Esophagus squamous epithelium (tissue), 5 donors: ENCODE results near the gene NDUFA13. TPM values are rescaled to one million over a fixed set of nuclear protein-coding genes. Genes with fewer than 3 reads are reported as not detected.

ENCODE experiments used
- DNase-seq: peaks from one replicate; lab custom pipeline; 2025; lab: John Stamatoyannopoulos, UW
- H3K27ac ChIP-seq, 4 donors: fragments of 200-600 bp; sonication (generic); one replicate each; pipeline ENCODE4 v1.5.1; 2016 to 2019; ENCODE audit warnings: mild to moderate bottlenecking in 1 of 4
- H3K27me3 ChIP-seq, 4 donors: fragments of 200-600 bp; sonication (generic); 1 replicate in 3 of 4; 2 replicates in 1 of 4; pipeline versions ENCODE4 v1.5.1 to v1.6.0; 2017 to 2021; ENCODE audit warnings: antibody characterized with exemption in 1 of 4
- H3K36me3 ChIP-seq, 3 donors: fragments of 200-600 bp; sonication (generic); one replicate each; pipeline ENCODE4 v1.5.1; 2016 to 2019
- H3K4me1 ChIP-seq, 3 donors: fragments of 200-600 bp; sonication (generic); one replicate each; pipeline ENCODE4 v1.5.1; 2017 to 2019
- H3K4me3 ChIP-seq, 4 donors: fragments of 200-600 bp; sonication (generic); 1 replicate in 3 of 4; 2 replicates in 1 of 4; pipeline ENCODE4 v1.5.1; 2016 to 2019; ENCODE audit warnings: mild to moderate bottlenecking in 2 of 4, moderate library complexity in 1 of 4
- H3K9me3 ChIP-seq, 3 donors: fragments of 200-600 bp; sonication (generic); one replicate each; pipeline ENCODE4 v1.5.1; 2016 to 2019
- CTCF ChIP-seq, 6 experiments: fragments of 450-650 bp in 4 of 6; fragments of 200-600 bp in 2 of 6; sonication (generic) in 2 of 6; IDR thresholded peaks; one replicate each; pipeline ENCODE4 v1.5.1; 2016 to 2019; ENCODE audit warnings: antibody characterized with exemption in 6 of 6, mild to moderate bottlenecking in 4 of 6, moderate library complexity in 4 of 6
- POLR2A ChIP-seq, 4 donors: fragments of 450-650 bp; IDR thresholded peaks; one replicate each; pipeline ENCODE4 v1.6.1; 2017; ENCODE audit warnings: antibody characterized with exemption in 4 of 4, mild to moderate bottlenecking in 4 of 4, moderate library complexity in 3 of 4
- WGBS, 2 donors: methylation state at CpG; one replicate each; pipeline ENCODE4 v1.1.5; 2018; 5-methylcytosine and 5-hydroxymethylcytosine counted together
- intact Hi-C: fragments of 100-400 bp; cut with DNase I; formaldehyde crosslinking; loops from one replicate; pipeline ENCODE4 v1.15.0; 2022
- total RNA-seq, 4 donors: library from RNA; depleted of rRNA; stranded (reverse); fragments of >200 nt; gene quantifications; one replicate each; pipeline ENCODE4 v1.1.0, GENCODE V29; 2016
- donor health status: DM: yes; HTN: yes; CAD: no.

The NDUFA13 gene
- total RNA-seq, 4 donors from 2014 or later: 44.6 to 88.7 (median 56.0) TPM

- TF ChIP-seq POLR2A (IDR thresholded peaks at IDR 0.05) (no peak), CTCF (IDR thresholded peaks at IDR 0.05) (no peak)
- intact Hi-C loops: no loop called here
- Histone ChIP-seq H3K4me1 (peaks cover 6 to 14% (median 6%) of the 10 kb centered on the region in 3 donors), H3K27ac (no peak overlapping the region), H3K27me3 (no peaks in the 10 kb centered on the region), H3K36me3 (peaks cover 12 to 64% (median 36%) of the 10 kb centered on the region in 3 donors), H3K9me3 (no peaks in the 10 kb centered on the region), H3K4me3 (no peak overlapping the region)
- no peak for DNase-seq
- 88 to 90% methylated on average over 9 to 10 of the region's 27 CpGs for WGBS, 2 donors
Measured at GRCh38 chr19:19527674-19528625, 11.9 kb downstream of the NDUFA13 start.

GRCh38 chr19:19528721-19529490, 12.9 kb downstream of the NDUFA13 start, which contains the start of gene YJEFN3:
Gene YJEFN3 (plus strand): TSS chr19:19528911. CDS start chr19:19528933, 22 bp downstream.
- H3K4me3 ChIP-seq: peak within 1 kb of the TSS in 1 of 4 donors; percentile 28
- 76 to 83% methylated on average over 10 to 19 of the region's 50 CpGs for WGBS, 2 donors
- H3K4me1 ChIP-seq: peaks cover 6 to 14% (median 6%) of the 10 kb centered on the region in 3 donors
- DNase-seq: no peak
- no peaks in the 10 kb centered on the region for H3K9me3 ChIP-seq
- no peaks in the 10 kb centered on the region for H3K27me3 ChIP-seq
- intact Hi-C loops: no loop called here
- no peak within 1 kb of the TSS for H3K27ac ChIP-seq
- peaks cover 12 to 57% (median 36%) of the 10 kb centered on the region in 3 donors for H3K36me3 ChIP-seq
- no peak for TF ChIP-seq CTCF (IDR thresholded peaks at IDR 0.05)
- no peak for TF ChIP-seq POLR2A (IDR thresholded peaks at IDR 0.05)

GRCh38 chr19:19529783-19530422, 13.9 kb downstream of the NDUFA13 start:
- TF ChIP-seq POLR2A (IDR thresholded peaks at IDR 0.05): no peak
- TF ChIP-seq CTCF (IDR thresholded peaks at IDR 0.05): no peak
- no peaks in the 10 kb centered on the region for H3K9me3 ChIP-seq
- intact Hi-C loops: loop anchor here (5.0 kb wide), 1 partner anchor 112 kb away; the partner anchor contains the start of gene GMIP
- H3K4me1 ChIP-seq: peaks cover 6 to 14% (median 6%) of the 10 kb centered on the region in 3 donors
- peaks cover 12 to 47% (median 30%) of the 10 kb centered on the region in 3 donors for H3K36me3 ChIP-seq
- 84 to 86% methylated on average over 7 of the region's 11 CpGs for WGBS, 2 donors
- DNase-seq: no peak
- no peak overlapping the region for H3K4me3 ChIP-seq
- H3K27ac ChIP-seq: no peak overlapping the region
- H3K27me3 ChIP-seq: no peaks in the 10 kb centered on the region

- peaks cover 12 to 42% (median 30%) of the 10 kb centered on the region in 3 donors for H3K36me3 ChIP-seq
- no peaks in the 10 kb centered on the region for H3K9me3 ChIP-seq
- H3K27me3 ChIP-seq: peaks cover 0 to 2% (median 0%) of the 10 kb centered on the region in 4 donors
- WGBS, 2 donors: 42 to 50% methylated on average over 8 to 9 of the region's 9 CpGs
- H3K4me1 ChIP-seq: peaks cover 6 to 14% (median 6%) of the 10 kb centered on the region in 3 donors
- intact Hi-C loops: loop anchor here (5.0 kb wide), 1 partner anchor 112 kb away; the partner anchor contains the start of gene GMIP
- no peak overlapping the region for H3K4me3 ChIP-seq
- DNase-seq: no peak
- no peak overlapping the region for H3K27ac ChIP-seq
- TF ChIP-seq CTCF (IDR thresholded peaks at IDR 0.05): no peak
- no peak for TF ChIP-seq POLR2A (IDR thresholded peaks at IDR 0.05)
Measured at GRCh38 chr19:19530423-19530804, 14.4 kb downstream of the NDUFA13 start.
